HCT116 (cell line): ENCODE measurements around the gene MYEOV. TPM values are rescaled to one million over a fixed set of nuclear protein-coding genes. Genes with fewer than 3 reads are reported as not detected.

Source experiments
- EGR1 ChIP-seq: IDR thresholded peaks from 2 replicates; pipeline ENCODE4 v1.6.1; 2012; ENCODE audit warnings: low read depth
- JUND ChIP-seq: IDR thresholded peaks from 2 replicates; pipeline ENCODE4 v1.6.1; 2012
- POLR2AphosphoS5 ChIP-seq: IDR thresholded peaks from 2 replicates; pipeline ENCODE4 v1.6.1; 2011; ENCODE audit warnings: mild to moderate bottlenecking, low read depth, low read length, moderate library complexity
- REST ChIP-seq: IDR thresholded peaks from 2 replicates; pipeline ENCODE4 v1.6.1; 2012; ENCODE audit warnings: low read depth
- SIN3A ChIP-seq: IDR thresholded peaks from 2 replicates; pipeline ENCODE4 v1.6.1; 2012; ENCODE audit warnings: low read depth
- ZBTB33 ChIP-seq: IDR thresholded peaks from 2 replicates; pipeline ENCODE4 v1.6.1; 2011; ENCODE audit warnings: mild to moderate bottlenecking, low read length, moderate library complexity; ENCODE audit not compliant: insufficient replicate concordance; ENCODE audit errors: extremely low read depth
- total RNA-seq: library from RNA; stranded (reverse); gene quantifications from one replicate; pipeline ENCODE4 v1.2.1, GENCODE V29; 2021; ENCODE audit not compliant: unreplicated experiment

Gene MYEOV
- total RNA-seq, 1 experiment from 2014 or later, result 135 TPM

- TF ChIP-seq ZBTB33 (no peak), POLR2AphosphoS5 (no peak), SIN3A (no peak), JUND (no peak), REST (no peak), EGR1 (no peak)
- TF ChIP-seq, all 23 proteins: peak for 0
Measured at GRCh38 chr11:69308936-69309615, 15.1 kb downstream of the MYEOV start (continued).
